Lower leg skin (tissue), 4 donors: ENCODE measurements around the gene NFIA. TPM values are rescaled to one million over a fixed set of nuclear protein-coding genes. Genes with fewer than 3 reads are reported as not detected.

Experiments used
- DNase-seq, 2 donors: peaks; one replicate each; pipeline ENCODE4 v3.0.0-alpha.2; 2019; ENCODE audit warnings: low spot score in 2 of 2
- H3K4me3 ChIP-seq: fragments of 200-600 bp; sonication (generic); 2 replicates; pipeline ENCODE4 v1.5.1; 2017; ENCODE audit warnings: mild to moderate bottlenecking, low read depth; ENCODE audit not compliant: poor library complexity, severe bottlenecking
- CTCF ChIP-seq, 3 donors: fragments of 450-650 bp; IDR thresholded peaks; one replicate each; pipeline ENCODE4 v1.5.1; 2016; ENCODE audit warnings: antibody characterized with exemption in 3 of 3, mild to moderate bottlenecking in 3 of 3, moderate library complexity in 2 of 3
- POLR2A ChIP-seq, 2 donors: fragments of 450-650 bp; IDR thresholded peaks; one replicate each; pipeline ENCODE4 v1.6.1; 2016 to 2017; ENCODE audit warnings: antibody characterized with exemption in 2 of 2, mild to moderate bottlenecking in 1 of 2, moderate library complexity in 1 of 2
- WGBS, 2 donors: methylation state at CpG; one replicate each; pipeline ENCODE4 v1.1.5; 2018; 5-methylcytosine and 5-hydroxymethylcytosine counted together
- intact Hi-C: fragments of 100-400 bp; cut with DNase I; formaldehyde crosslinking; loops from one replicate; pipeline ENCODE4 v1.15.0; 2023; ENCODE audit warnings: low total_unique reads
- total RNA-seq, 4 donors: library from RNA; depleted of rRNA; stranded (reverse); fragments of >200 nt; gene quantifications; one replicate each; pipeline ENCODE4 v1.1.0, GENCODE V29; 2016

The NFIA gene
- total RNA-seq, 4 donors from 2014 or later, result 26.0 to 32.5 (median 30.3) TPM

- 98 to 99% methylated on average over 6 of the region's 6 CpGs for WGBS, 2 donors
Measured at GRCh38 chr1:61397495-61397894, 315.1 kb downstream of the NFIA start.

DNA sequence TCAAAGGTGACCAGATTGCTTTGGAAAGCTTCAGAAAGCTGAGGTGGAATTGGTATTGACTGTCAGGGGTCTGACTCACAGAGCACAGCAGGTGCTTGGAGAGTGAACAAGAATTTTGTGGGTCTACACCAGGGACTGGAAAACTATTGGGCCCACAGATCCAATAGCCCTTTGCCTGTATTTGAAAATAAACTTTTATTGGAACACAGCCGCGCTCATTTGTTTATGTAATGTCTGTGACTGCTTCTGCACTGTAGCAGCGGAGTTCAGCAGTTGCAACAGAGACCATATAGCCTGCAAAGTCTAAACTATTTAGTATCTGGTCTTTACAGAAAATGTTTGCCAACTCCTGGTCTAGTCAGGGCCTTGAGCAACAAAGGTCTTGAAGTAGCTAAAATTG is 315.6 kb downstream of the NFIA start:
- TF ChIP-seq POLR2A (IDR thresholded peaks at IDR 0.05), result no peak
- TF ChIP-seq CTCF (IDR thresholded peaks at IDR 0.05), result no peak
- intact Hi-C loops, result no loop called here
- WGBS, 2 donors, result 95 to 97% methylated on average over 3 of the region's 3 CpGs
- DNase-seq, result no peak
- no peak overlapping the region for H3K4me3 ChIP-seq

More at GRCh38 chr1:61397495-61397894, 315.1 kb downstream of the NFIA start:
- intact Hi-C loops, result no loop called here
- TF ChIP-seq CTCF (IDR thresholded peaks at IDR 0.05) (no peak), POLR2A (IDR thresholded peaks at IDR 0.05) (no peak)
- DNase-seq, result no peak
- no peak overlapping the region for H3K4me3 ChIP-seq

GRCh38 chr1:61399199-61399598 is 316.8 kb downstream of the NFIA start:
- TF ChIP-seq CTCF (IDR thresholded peaks at IDR 0.05) (no peak), POLR2A (IDR thresholded peaks at IDR 0.05) (no peak)
- no peak overlapping the region for H3K4me3 ChIP-seq
- intact Hi-C loops, result no loop called here
- 44 to 57% methylated on average over 3 of the region's 3 CpGs for WGBS, 2 donors
- DNase-seq, result no peak

GRCh38 chr1:61400131-61400770 is 317.9 kb downstream of the NFIA start:
- no peak overlapping the region for H3K4me3 ChIP-seq
- intact Hi-C loops, result no loop called here
- WGBS, 2 donors, result 68 to 74% methylated on average over 5 of the region's 5 CpGs

DNA sequence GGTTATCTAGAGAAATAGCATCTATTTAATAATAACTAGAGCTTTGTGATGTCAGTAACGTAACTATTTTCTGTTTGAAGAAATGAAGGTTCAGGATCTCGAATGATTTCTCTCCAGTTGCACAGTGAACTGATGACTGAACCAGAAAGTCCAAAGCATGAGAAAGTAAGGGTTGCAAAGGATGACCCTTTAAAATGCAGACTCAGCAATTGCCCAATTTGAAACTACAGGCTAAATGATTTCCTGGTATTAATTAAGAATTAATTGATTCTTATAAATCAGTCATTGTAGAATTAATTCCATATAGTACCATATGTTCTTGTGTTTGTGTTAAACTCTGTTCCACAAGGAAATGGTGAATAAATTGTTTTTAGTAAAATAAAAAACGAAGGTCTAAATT is 318.6 kb downstream of the NFIA start:
- TF ChIP-seq POLR2A (IDR thresholded peaks at IDR 0.05), result no peak
- no peak for TF ChIP-seq CTCF (IDR thresholded peaks at IDR 0.05)
- intact Hi-C loops, result no loop called here
- DNase-seq, result no peak
- 93 to 95% methylated on average over 3 of the region's 3 CpGs for WGBS, 2 donors
- no peak overlapping the region for H3K4me3 ChIP-seq

More at GRCh38 chr1:61400131-61400770, 317.9 kb downstream of the NFIA start:
- no peak for DNase-seq
- TF ChIP-seq POLR2A (IDR thresholded peaks at IDR 0.05) (no peak), CTCF (IDR thresholded peaks at IDR 0.05) (no peak)
